Caco-2 (cell line): ENCODE results near the gene WIPF3. TPM values are rescaled to one million over a fixed set of nuclear protein-coding genes. Genes with fewer than 3 reads are reported as not detected.

Experiments used
- BruUV-seq: library from RNA; stranded (reverse); fragments of 400-500 nt; replicated peaks from 2 replicates; lab custom pipeline; 2021; lab: Mats Ljungman, UMichigan
- CTCF ChIA-PET: fragments of 300-600 bp; sonication (Branson Sonifier 250); formaldehyde crosslinking; loops from one replicate; lab custom pipeline; 2022; ENCODE audit warnings: antibody characterized with exemption; lab: Charles Lee
- POLR2A ChIA-PET: fragments of 300-600 bp; sonication (Branson Sonifier 250); formaldehyde crosslinking; loops from one replicate; lab custom pipeline; 2022; ENCODE audit warnings: antibody characterized with exemption; lab: Charles Lee
- DNase-seq, 2 experiments: peaks; one replicate each; pipeline versions ENCODE4 v3.0.0 to v3.0.0-alpha.2; 2020 to 2022
- H3K27me3 ChIP-seq: replicated peaks from 2 replicates; pipeline ENCODE4 v1.6.0; 2011; ENCODE audit warnings: low read length; ENCODE audit not compliant: control insufficient read depth, insufficient read depth
- H3K36me3 ChIP-seq: 2 replicates; pipeline ENCODE4 v1.5.1; 2011; ENCODE audit warnings: low read length; ENCODE audit not compliant: control insufficient read depth, insufficient read depth
- H3K4me1 ChIP-seq: fragments of 250-450 bp; sonication (Bioruptor Pico); 2 replicates; pipeline ENCODE4 v1.5.1; 2020; ENCODE audit warnings: mild to moderate bottlenecking
- H3K4me3 ChIP-seq: 2 replicates; pipeline ENCODE4 v1.5.1; 2011; ENCODE audit warnings: low read depth, mild to moderate bottlenecking, control low read depth, low read length
- H3K9me3 ChIP-seq: fragments of 250-450 bp; sonication (Bioruptor Pico); 2 replicates; pipeline ENCODE4 v1.5.1; 2020; ENCODE audit warnings: mild to moderate bottlenecking, moderate library complexity
- H3K27ac Mint-ChIP-seq: one replicate; pipeline ENCODE4 v1.8.0; 2022; ENCODE audit warnings: mixed read lengths; ENCODE audit not compliant: unreplicated experiment
- H3K27me3 Mint-ChIP-seq: one replicate; pipeline ENCODE4 v1.8.0; 2022; ENCODE audit warnings: mixed read lengths; ENCODE audit not compliant: insufficient read depth, unreplicated experiment
- H3K36me3 Mint-ChIP-seq: one replicate; pipeline ENCODE4 v1.8.0; 2022; ENCODE audit warnings: mild to moderate bottlenecking, mixed read lengths; ENCODE audit not compliant: insufficient read depth, unreplicated experiment
- H3K4me1 Mint-ChIP-seq: one replicate; pipeline ENCODE4 v1.8.0; 2022; ENCODE audit warnings: low read depth, mixed read lengths; ENCODE audit not compliant: unreplicated experiment
- H3K4me3 Mint-ChIP-seq: one replicate; pipeline ENCODE4 v1.8.0; 2022; ENCODE audit warnings: mild to moderate bottlenecking, moderate library complexity, mixed read lengths; ENCODE audit not compliant: unreplicated experiment
- H3K9me3 Mint-ChIP-seq: one replicate; pipeline ENCODE4 v1.8.0; 2022; ENCODE audit warnings: mixed read lengths; ENCODE audit not compliant: unreplicated experiment
- intact Hi-C: fragments of 100-400 bp; cut with micrococcal nuclease; formaldehyde crosslinking; loops from one replicate; pipeline ENCODE4 v1.10.0; 2022; ENCODE audit not compliant: unreplicated experiment
- total RNA-seq: library from RNA; stranded (reverse); gene quantifications from 2 replicates; pipeline ENCODE4 v1.2.3, GENCODE V29; 2022
- TF ChIP-seq, protein P1 (sequence below), 2 experiments: fragments of 200-600 bp in 1 of 2; IDR thresholded peaks; 1 replicate in 1 of 2; 2 replicates in 1 of 2; pipeline versions ENCODE4 v1.5.1 to v1.8.0; 2011 to 2022; ENCODE audit warnings: antibody characterized with exemption in 1 of 2, control low read depth in 1 of 2, inconsistent platforms in 1 of 2, low read depth in 1 of 2, low read length in 1 of 2, mild to moderate bottlenecking in 1 of 2, moderate library complexity in 1 of 2; ENCODE audit not compliant: insufficient read depth in 1 of 2, severe bottlenecking in 1 of 2, unreplicated experiment in 1 of 2

The WIPF3 gene
- total RNA-seq, 1 experiment from 2014 or later, result 1.2 TPM

DNA sequence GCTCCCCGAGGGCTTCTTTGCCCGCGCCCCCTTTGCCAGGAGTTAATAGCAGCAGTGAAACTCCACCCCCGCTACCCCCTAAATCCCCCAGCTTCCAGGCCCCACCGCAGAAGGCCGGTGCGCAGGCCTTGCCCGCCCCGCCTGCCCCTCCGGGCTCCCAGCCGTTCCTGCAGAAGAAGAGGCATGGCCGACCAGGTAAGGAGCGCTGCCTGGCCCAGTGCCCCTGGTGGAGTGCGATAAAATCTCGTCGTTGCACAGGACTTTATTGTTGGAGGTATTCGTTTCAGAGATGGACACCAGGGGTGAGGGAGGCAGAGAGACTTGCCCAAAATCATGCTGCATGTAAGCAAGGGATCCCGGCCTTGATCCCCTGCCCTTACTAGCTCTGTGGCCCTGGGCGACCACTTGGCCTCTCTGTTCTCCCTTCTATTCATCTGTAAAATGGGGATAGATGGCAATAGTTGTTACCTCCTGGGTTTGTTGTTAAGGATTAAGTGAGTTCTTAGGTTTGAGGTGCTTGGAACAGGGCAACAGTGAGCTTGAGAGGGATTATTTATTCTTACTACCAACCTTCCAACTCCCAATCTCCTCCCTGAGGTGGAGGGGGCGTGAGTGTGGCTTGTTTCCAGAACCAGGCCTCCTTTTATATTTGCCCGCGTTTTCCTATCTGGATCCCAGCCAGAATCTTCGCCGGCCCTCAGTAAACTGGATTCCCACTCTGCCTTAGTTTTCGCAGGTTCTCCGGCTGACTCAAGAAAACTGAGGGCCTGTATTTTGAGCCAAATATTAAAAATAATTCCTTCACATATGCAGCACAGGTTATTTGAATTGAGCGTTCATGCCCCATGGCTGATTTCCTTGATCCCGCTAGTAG lies 78.3 kb downstream of the WIPF3 start:
- no peak overlapping the region for H3K4me3 Mint-ChIP-seq
- intact Hi-C loops, result no loop called here
- Histone ChIP-seq H3K27me3 (no peaks in the 10 kb centered on the region), H3K4me1 (no peaks in the 10 kb centered on the region), H3K9me3 (no peaks in the 10 kb centered on the region), H3K4me3 (no peak overlapping the region), H3K36me3 (no peaks in the 10 kb centered on the region)
- no peak overlapping the region for H3K27ac Mint-ChIP-seq
- no peaks in the 10 kb centered on the region for H3K27me3 Mint-ChIP-seq
- no peaks in the 10 kb centered on the region for H3K36me3 Mint-ChIP-seq
- no TSS peak for BruUV-seq
- POLR2A ChIA-PET, result no interaction called here
- TF ChIP-seq, protein P1, sequence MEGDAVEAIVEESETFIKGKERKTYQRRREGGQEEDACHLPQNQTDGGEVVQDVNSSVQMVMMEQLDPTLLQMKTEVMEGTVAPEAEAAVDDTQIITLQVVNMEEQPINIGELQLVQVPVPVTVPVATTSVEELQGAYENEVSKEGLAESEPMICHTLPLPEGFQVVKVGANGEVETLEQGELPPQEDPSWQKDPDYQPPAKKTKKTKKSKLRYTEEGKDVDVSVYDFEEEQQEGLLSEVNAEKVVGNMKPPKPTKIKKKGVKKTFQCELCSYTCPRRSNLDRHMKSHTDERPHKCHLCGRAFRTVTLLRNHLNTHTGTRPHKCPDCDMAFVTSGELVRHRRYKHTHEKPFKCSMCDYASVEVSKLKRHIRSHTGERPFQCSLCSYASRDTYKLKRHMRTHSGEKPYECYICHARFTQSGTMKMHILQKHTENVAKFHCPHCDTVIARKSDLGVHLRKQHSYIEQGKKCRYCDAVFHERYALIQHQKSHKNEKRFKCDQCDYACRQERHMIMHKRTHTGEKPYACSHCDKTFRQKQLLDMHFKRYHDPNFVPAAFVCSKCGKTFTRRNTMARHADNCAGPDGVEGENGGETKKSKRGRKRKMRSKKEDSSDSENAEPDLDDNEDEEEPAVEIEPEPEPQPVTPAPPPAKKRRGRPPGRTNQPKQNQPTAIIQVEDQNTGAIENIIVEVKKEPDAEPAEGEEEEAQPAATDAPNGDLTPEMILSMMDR (IDR thresholded peaks at IDR 0.05; ENCODE audit: insufficient read depth in 1 of 2, low read depth in 1 of 2, low read length in 1 of 2, severe bottlenecking in 1 of 2, unreplicated experiment in 1 of 2), result no peak
- no peak for DNase-seq
- H3K9me3 Mint-ChIP-seq, result no peaks in the 10 kb centered on the region
- no peaks in the 10 kb centered on the region for H3K4me1 Mint-ChIP-seq
- CTCF ChIA-PET, result no interaction called here

DNA sequence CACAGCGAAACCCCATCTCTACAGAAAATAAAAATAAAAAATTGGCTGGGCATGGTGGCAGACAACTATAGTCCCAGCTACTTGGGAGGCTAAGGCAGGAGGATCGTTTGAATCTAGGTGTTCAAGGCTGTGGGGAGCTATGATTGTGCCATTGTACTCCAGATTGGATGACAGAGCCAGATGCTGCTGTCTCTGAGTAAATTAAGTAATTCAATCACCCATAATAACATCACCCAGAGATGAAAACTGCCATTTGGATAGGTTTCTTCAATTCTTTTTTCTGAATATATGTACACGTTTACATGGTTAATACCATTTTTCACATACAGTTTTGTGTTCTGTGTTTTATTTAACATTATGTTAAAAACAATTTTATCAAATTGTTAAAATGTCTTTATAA lies 79.3 kb downstream of the WIPF3 start:
- H3K4me3 ChIP-seq, result no peak overlapping the region
- POLR2A ChIA-PET, result no interaction called here
- TF ChIP-seq, protein P1 (IDR thresholded peaks at IDR 0.05; ENCODE audit: insufficient read depth in 1 of 2, low read depth in 1 of 2, low read length in 1 of 2, severe bottlenecking in 1 of 2, unreplicated experiment in 1 of 2), result no peak

GRCh38 chr7:29886827-29887226 lies 80.5 kb downstream of the WIPF3 start:
- no peaks in the 10 kb centered on the region for H3K36me3 Mint-ChIP-seq
- H3K27me3 Mint-ChIP-seq, result no peaks in the 10 kb centered on the region
- Histone ChIP-seq H3K4me1 (no peaks in the 10 kb centered on the region), H3K36me3 (no peaks in the 10 kb centered on the region), H3K4me3 (no peak overlapping the region), H3K27me3 (no peaks in the 10 kb centered on the region), H3K9me3 (no peaks in the 10 kb centered on the region)
- POLR2A ChIA-PET, result no interaction called here
- no peaks in the 10 kb centered on the region for H3K9me3 Mint-ChIP-seq
- no peaks in the 10 kb centered on the region for H3K4me1 Mint-ChIP-seq
- intact Hi-C loops, result no loop called here
- no peak overlapping the region for H3K4me3 Mint-ChIP-seq
- no peak for DNase-seq
- CTCF ChIA-PET, result interaction anchor here (0.7 kb wide), 1 partner anchor 34 kb away, joined by 6 read pairs; no protein-coding TSS in a partner anchor
- TF ChIP-seq, protein P1 (IDR thresholded peaks at IDR 0.05; ENCODE audit: insufficient read depth in 1 of 2, low read depth in 1 of 2, low read length in 1 of 2, severe bottlenecking in 1 of 2, unreplicated experiment in 1 of 2), result no peak
- no TSS peak for BruUV-seq
- no peak overlapping the region for H3K27ac Mint-ChIP-seq

More for the DNA sequence above, 79.3 kb downstream of the WIPF3 start:
- H3K27me3 Mint-ChIP-seq, result no peaks in the 10 kb centered on the region
- no peak overlapping the region for H3K4me3 Mint-ChIP-seq
- H3K27ac Mint-ChIP-seq, result no peak overlapping the region
- no peaks in the 10 kb centered on the region for H3K27me3 ChIP-seq
- H3K9me3 ChIP-seq, result no peaks in the 10 kb centered on the region
- no peaks in the 10 kb centered on the region for H3K9me3 Mint-ChIP-seq
- intact Hi-C loops, result no loop called here
- H3K4me1 Mint-ChIP-seq, result no peaks in the 10 kb centered on the region
- no peak for DNase-seq
- BruUV-seq, result no TSS peak
- no peaks in the 10 kb centered on the region for H3K36me3 ChIP-seq
- CTCF ChIA-PET, result interaction anchor here (0.6 kb wide), 1 partner anchor 37 kb away, joined by 3 read pairs; no protein-coding TSS in a partner anchor
- no peaks in the 10 kb centered on the region for H3K4me1 ChIP-seq
- H3K36me3 Mint-ChIP-seq, result no peaks in the 10 kb centered on the region
